ENCODE measurements around the gene TCAF2.
"Not testable (repeated sequence)": the region's sequence is repeated elsewhere in the genome, so short reads cannot be mapped to it uniquely, and the experiment has no call there.

- not testable (repeated sequence) for TF ChIP-seq CTCF (IDR thresholded peaks at IDR 0.05; ENCODE audit: poor library complexity, severe bottlenecking); EZH2 (IDR thresholded peaks at IDR 0.05; ENCODE audit: borderline replicate concordance, insufficient read depth, low read length, poor library complexity, severe bottlenecking); REST (IDR thresholded peaks at IDR 0.05; ENCODE audit: borderline replicate concordance); POLR2AphosphoS5 (IDR thresholded peaks at IDR 0.05); TAF1 (IDR thresholded peaks at IDR 0.05; ENCODE audit: low read depth); EP300 (conservative IDR thresholded peaks at IDR 0.05; ENCODE audit: poor library complexity, severe bottlenecking); RAD21 (conservative IDR thresholded peaks at IDR 0.05); SMC3 (conservative IDR thresholded peaks at IDR 0.05; ENCODE audit: poor library complexity)
Measured at GRCh38 chr7:143650447-143650846, 29.7 kb downstream of the TCAF2 start.
